Measurements from ENCODE around the gene FSTL4.
A peak's percentile ranks its signal among the peaks of the same experiment; 100 is the strongest.
"Not testable (repeated sequence)": the region's sequence is repeated elsewhere in the genome, so short reads cannot be mapped to it uniquely, and the experiment has no call there.

Gene FSTL4

DNA sequence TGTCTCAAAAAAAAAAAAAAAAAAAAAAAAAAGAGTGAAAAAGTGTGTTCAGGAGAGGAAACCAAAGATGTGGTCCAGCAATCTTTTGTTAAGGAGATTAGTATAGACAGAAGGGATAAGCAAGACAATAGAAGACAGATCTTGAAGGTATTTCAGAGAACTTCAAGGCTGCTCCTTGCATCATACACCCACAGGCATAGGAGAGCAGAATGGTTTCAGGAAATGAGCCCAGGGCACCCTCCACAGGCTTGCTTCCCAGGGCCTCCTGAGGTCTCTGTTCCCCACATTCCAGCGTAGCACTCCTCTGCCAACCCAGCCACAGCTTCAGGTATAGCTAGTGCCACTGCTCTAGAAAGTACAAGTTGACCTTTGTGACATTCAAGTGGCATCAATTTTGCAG is 65.8 kb downstream of the FSTL4 start:
- DNase-seq, result no peak

DNA sequence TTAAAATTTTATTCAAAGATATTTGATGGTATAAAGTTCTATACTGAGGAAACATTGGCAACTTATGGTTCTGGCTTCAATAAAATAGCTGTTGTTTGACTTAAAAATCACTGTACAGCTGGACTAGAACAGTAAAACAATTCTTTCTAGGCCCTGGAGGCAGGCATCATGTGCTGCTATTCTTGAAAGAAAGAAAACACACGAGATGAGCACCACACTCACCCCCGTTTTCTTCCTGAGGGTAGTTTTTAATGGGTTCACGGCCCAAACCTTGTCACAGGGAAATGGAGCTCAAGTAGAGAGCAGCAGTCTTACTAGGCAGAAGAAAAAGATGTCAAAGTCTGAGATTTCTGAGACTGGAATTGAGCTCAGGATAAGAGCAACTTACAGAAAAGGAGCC is 68.0 kb downstream of the FSTL4 start:
- DNase-seq, result no peak

DNA sequence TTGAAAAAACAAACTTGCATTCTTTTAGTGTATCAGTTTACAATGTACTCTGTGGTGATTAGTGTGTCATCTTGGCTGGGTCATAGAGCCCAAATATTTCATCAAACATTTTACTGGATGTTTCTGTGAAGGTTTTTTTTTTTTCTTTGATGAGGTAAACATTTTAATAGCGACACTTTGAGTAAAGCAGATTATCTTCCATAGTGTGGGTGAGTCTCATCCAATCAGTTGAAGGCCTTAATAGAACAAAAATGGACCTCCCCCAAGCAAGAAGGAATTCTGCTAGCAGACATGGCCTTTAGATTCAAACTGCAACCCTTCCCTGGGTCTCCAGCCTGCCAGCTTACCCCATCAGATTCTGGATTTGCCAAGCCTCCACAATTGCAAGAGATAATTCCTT is 72.5 kb downstream of the FSTL4 start:
- no peak for DNase-seq

DNA sequence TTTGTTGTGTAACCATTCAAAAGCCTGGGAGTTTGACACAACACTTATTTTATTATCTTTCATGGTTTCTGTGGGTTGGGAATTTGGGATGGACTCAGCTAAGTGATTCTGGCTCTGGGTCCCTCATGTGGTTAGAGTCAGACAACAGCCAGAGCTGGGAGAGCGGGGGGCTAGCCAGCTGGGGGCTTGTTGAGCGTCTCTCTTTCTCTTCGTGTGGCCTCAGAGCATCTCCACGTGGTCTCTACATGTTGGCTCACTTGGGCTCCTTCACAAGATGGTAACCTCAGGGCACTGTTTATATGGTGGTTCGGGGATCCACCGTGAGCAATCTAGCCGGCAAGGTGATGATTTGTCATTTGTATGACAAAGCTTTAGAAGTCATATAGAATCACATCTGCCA is 73.6 kb downstream of the FSTL4 start:
- DNase-seq, result no peak

DNA sequence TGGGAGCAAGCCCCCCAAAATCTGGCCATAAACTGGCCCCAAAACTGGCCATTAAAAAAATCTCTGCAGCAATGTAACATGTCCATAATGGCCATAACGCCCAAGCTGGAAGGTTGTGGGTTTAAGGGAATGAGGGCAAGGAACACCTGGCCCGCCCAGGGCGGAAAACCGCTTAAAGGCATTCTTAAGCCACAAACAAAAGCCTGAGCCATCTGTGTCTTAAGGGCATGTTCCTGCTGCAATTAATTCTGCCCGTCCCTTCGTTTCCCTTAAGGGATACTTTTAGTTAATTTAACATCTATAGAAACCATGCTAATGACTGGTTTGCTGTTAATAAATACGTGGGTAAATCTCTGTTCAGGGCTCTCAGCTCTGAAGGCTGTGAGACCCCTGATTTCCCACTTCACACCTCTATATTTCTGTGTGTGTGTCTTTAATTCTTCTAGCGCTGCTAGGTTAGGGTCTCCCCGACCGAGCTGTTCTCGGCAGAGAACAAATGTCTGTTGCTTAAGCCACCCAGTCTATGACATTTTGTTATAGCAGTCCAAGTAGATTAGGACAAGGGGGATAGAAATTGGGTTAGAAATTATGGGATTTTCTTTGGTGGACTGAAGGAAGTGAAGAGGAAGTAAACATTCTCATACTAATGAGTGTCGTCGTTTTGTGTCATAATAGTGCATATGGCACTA is 77.0 kb downstream of the FSTL4 start:
- DNase-seq, result not testable (repeated sequence)

DNA sequence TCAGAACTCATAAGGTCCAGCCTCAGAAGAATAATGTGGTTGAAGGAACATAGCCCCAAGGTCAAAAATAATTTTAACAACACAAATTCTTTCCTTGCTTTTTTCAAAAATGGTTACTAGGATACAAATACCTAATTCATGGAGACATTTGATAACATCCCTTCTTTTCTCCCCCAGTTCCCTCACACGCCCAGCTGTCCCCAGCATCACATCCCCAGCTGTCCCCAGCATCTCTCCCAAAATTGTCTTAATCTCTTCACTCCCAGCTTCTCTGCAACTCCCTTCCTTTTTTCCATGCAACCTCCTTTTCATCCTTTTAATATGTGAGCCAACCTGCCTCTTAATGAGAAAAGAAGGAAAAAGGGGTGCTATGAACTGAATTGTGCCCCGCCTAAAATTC is 77.8 kb downstream of the FSTL4 start:
- no peak for DNase-seq

DNA sequence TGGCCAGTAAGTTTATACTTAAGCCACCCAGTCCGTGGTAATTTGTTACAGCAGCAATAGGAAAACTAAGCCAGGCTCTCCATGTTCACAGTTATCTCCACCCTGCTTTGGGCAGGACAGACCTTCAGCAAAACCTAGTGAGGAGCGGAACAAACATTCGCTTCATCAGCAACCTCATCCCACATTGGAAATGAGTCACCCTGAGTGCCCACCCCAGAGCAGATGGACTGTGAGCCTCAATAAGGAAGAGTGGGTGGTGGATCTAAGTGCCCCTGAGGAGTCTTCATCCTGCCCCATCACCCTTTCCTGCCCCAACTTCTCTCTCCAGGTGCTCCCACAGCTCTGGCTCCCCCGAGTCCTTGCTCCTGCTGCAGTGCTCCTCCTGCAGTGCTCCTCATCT is 78.8 kb downstream of the FSTL4 start:
- DNase-seq, result no peak

DNA sequence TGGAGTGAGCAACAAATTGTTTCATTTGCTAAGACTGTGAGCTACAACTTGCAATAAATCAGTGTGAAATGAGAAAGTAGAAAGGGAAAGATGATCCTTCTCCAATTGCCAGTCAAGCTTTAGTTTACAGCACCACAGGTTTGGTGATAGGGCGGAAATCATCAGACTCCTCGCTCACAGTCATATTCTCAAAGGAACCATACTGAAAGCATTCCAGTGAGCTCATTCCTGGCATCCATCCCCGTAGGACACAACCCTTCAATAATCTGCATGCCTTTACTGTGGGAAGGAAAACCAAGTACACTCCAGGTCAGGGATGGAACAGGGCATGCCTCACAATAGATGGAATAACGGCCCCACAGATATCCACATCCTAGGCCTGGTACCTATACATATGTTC is 80.7 kb downstream of the FSTL4 start:
- DNase-seq, result peak; percentile 57

DNA sequence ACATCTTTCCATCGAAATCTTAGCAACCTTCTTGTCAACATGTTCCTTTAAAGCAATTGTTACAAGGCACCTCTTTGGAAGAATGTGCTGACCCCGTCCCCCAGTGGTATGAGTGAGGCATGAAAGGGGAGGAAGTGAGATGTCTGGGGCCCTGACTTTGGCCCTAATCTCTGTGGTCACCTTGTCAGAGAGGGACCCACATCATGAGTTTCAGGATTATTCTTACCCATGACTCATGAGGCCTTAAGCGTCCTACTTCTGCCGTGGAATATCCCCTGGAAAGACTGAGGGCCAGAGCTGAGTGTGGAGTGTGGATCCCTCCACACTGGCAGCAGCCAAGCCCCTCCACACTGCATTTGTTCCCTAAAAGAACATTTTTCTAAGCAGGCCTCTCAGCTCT is 81.2 kb downstream of the FSTL4 start:
- no peak for DNase-seq

DNA sequence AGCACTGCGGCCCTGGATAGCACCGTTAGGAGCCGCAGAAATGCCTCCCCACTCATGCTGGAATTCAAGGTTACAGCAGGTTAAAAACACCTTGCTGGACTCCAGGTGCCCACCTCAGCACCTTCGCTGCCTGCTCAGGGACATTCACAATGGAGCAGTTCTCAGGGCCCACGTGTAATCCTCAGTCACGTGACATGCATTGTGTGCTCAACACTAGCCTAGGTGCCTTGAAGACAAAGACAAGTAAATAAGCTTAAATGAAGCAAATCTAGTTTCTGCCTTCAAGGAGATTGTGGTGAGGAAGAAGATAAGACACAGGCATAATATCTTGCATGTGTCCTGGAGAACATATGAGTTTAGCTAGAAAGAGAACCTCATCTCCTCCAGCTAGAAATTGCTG is 82.1 kb downstream of the FSTL4 start:
- no peak for DNase-seq

DNA sequence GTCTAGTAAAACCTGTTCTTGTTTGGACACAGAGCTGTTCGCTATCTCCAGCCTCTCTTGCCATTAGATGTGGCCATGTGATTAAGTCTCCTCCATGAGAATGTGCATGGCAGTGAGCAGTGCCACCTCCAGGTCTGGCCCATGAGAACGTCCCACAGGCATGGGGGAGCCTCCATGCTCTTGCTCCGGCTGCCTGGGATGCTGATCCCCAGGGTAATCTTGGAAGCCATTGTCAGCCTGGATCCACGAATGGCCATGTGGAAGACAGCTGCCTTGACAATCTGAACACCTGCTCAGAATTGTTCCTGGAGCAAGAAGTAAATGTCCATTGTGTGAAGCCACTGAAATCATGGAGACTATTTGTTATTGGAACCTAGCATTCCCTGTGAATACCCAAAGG is 83.5 kb downstream of the FSTL4 start:
- DNase-seq, result no peak

DNA sequence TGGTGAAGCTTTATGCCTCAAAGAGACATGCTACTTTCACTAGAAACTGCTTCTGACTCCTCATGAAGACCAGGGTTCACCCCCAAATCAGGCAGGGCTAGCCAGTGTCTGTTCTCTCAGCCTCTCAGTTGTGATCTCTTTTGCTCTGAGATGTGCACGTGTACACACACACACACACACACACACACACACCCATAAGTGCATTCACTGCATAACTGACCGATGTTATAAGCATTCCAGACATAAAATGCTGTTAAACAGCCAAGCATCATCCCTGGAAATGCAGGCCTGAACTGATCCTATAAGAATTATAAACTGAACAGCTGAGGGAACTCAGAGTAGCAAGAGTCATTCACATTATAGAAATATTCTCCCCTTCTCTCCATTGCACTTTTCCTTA is 85.0 kb downstream of the FSTL4 start:
- peak; percentile 67 for DNase-seq

DNA sequence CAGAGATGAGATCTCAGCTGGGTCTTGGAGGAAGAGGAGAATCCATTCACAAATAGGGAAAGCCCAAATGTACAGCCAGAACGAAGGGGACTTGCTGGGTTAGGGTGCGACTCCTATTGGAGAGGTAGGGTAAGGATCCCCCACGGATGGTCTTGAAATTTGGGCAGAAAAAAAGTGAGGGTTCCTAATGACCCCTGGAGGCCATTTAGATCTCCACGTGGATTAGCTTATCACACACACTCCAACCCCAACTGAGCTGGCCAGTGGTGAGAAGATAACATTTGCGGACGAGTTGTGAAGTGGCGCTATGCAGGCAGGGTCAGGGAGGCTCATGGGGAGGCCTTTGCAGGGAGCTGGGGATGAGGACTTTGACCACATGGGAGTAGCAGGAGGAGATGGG is 86.0 kb downstream of the FSTL4 start:
- no peak for DNase-seq

DNA sequence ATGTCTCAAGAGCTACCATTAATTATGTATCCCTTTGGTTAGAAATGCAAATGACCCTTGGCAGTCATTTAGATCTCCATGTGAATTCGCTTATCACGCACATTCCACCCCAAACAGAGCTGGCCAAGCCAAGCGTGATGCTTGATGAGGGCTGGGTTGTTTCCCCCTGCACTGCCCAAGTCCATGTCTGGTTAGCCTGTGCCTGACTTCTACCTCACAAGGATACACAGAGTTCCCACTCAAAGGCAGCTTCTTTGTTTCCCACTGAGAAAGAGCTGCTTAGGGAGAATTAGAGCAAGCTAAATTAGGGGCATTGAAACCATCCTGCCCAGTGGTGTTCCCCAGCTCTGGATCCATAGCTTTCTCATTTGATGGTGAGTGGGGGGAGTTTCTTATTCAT is 87.2 kb downstream of the FSTL4 start:
- DNase-seq, result no peak

DNA sequence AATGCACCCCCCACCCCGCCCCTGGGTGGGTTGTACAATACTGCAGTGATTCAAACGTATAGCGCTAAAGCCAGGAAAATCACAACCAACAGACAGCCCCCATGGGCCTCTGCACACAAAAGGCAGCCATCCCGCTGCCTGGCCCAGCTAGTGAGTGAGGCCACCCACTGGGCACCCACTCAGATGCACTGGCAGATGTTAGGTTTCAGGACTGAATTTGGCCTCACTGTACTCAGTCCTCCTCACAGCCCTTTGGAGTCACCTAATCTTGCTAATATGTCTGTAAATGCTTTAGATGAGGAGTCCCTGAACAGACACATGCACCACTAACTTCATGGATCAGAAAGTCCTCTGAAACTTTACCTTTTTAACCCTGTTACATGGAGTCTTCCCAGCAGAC is 87.7 kb downstream of the FSTL4 start:
- no peak for DNase-seq

DNA sequence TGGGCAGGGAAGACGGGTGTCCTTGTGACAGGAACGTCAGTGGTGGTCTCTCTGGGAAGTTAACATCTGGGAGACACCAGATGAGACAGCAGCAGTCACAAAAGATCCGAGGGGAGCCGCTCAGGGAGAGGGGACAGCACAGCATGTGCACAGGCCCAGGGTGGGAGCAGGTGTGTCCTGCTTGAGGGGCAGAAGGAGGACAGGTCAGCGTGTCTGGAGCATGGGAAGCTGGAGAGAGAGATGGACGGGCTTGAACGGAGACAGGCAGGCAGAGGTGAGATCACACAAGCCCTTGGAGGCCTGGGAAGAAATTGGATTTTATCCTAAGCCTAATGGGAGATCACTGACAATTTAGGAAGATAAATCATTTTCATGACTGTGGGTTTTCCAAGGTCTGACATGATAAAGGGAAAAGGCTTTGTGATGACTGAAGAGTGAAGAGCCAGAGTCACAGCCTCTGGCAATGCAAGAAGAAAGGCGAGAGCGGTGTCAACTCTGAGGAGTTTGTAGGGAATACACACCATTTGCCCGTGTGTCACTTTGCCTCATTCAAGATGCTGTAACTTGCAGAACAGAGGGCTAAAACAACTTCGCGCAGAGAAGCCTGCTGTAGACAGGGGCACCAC is 88.3 kb downstream of the FSTL4 start:
- no peak for DNase-seq

DNA sequence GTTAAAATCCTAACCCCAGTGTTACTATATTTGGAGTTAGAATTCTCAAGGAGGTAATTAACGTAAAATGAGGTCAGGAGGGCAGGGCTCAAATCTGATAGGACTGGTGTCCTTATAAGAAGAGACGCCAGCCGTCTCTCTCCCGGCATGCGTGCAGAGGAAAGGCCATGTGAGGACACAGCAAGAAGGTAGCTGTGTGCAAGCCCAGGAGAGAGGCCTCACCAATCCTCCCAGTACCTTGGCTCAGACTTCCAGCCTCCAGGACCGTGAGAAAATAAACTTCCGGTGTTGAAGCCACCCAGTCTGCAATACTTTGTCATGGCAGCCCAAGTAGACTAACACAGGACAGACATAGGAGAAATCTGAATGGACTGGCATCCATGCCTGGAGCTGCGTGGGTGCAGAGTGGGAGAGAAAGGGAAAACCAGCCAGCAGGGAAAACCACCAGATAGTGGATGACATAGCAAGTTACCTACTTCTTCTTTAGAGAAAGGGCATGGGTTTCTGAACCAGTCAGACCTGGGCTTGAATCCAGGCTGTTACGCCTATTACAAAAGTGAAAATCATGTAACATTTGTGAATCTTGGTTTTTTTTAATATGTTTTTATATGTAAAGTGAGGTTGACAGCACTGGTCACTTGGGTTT is 89.2 kb downstream of the FSTL4 start:
- DNase-seq, result no peak

DNA sequence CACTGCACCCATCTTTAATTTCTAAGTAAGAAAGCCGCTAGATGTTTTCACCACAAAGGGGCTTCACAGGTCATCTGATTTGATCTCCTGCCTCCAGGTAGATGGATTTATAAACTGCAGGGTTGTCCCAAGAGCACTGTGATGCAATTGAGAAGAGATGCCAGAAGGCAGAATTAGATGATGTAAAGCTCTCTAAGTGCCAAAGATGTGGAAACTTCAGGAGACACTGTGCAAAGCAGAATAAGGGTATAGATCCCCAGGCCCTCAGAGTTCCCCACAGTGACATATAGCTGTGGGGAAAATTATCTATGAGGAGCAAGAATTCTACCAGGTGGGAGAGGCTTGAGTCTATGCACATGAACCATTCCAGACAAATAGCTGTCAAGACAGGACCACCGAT is 90.5 kb downstream of the FSTL4 start:
- no peak for DNase-seq

DNA sequence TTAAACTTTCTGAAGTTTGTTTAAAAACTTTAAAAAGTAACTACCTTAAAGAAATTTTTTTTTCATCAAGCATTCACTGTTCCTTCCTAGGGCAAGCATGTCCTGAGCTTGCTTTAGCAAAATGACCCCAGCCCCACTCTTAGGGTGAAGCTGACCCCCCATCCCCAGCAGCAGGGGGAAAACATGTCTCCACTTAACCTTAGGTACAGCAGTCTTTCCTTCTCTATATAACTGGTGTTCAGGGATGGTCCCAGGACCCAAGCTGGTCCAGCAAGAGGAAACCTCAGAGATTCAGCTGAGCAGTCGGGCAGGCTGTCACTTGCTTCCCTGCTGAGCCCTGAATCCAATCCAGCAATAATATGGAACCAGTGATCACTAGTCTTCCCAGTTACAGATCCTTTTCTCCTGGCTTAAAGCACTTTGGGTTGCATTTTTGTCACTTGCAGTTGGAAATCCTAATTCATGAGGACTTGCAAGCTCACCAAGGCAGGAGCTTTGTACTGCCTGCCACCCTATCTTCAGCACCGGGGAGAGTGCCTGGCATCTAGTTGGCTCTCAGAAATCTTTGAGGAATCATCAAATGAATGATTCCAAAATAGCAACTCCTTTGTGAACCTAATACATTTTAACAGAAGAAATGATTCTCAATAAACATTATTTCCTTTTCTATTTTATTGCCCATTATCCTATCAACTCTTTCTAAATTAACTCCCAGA is 91.2 kb downstream of the FSTL4 start:
- DNase-seq, result no peak

DNA sequence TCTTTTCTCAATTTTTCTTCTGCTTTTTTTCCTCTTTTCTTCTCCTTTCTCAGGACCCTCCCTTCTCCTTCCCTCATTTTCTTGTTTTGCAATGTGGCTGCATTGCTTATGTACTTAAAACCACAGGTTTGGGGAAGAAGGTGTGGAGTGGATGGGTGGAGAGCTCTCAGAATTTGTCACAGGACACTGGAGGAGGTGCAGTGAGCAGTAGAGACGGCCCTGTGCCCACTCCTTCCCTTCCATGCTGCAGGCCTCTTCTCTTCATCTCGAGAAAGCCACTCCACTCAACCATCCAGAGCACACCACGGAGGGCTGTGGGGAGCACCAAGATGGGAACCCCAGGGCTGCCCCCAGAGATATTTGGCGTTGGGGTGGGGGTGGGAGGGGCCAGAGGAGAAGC is 92.3 kb downstream of the FSTL4 start:
- no peak for DNase-seq

DNA sequence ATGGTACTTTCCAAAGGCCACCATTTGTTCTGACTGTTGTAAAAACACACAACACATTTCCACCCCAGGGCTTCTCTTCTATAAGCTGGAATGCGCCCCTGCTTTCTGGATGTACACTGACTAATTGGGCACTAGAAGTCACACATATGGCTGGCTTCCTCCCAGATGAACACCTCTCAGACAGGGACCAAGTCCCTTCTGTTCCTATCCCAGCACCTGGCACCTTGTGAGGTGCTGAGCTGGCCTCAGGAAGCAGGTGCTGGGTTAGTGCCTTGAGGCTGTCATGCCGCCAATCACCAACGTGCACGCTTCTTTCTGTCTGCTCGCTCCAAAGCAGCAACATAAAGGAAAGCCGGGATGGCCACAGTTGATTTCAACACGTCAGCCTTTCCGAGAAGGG is 93.2 kb downstream of the FSTL4 start:
- DNase-seq, result no peak

DNA sequence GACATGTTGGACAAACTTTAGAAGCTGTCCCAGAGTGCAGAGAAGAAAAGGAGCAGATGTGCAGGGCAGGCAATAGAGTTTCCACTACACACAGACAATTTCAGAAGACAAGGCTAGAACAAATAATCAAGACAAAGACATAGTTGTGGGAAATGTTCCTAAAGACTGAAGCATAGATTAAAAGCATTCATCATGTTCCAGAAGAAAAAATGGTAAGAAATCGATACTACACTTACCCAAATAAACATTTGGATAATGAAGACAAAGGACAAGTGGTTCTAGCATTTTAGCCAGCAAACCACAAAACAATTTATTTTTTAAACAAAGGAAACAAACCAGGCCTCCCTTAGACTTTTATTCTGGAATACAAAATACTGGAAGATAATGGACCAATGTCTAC is 97.9 kb downstream of the FSTL4 start:
- no peak for DNase-seq

DNA sequence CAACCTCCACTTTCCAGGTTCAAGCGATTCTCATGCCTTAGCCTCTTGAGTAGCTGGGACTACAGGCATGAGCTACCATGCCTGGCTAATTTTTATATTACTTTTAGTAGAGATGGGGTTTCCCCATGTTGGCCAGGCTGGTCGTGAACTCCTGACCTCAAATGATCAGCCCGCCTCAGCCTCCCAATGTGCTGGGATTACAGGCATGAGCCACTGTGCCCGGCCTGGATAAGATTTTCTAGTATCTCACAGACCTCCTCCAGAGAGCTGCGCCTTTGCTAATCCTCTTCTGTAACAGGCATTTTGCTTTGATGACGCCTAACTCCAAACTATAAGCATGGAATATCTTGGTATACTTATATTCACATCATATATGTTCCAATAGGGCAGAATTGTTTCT is 99.4 kb downstream of the FSTL4 start:
- DNase-seq, result no peak

DNA sequence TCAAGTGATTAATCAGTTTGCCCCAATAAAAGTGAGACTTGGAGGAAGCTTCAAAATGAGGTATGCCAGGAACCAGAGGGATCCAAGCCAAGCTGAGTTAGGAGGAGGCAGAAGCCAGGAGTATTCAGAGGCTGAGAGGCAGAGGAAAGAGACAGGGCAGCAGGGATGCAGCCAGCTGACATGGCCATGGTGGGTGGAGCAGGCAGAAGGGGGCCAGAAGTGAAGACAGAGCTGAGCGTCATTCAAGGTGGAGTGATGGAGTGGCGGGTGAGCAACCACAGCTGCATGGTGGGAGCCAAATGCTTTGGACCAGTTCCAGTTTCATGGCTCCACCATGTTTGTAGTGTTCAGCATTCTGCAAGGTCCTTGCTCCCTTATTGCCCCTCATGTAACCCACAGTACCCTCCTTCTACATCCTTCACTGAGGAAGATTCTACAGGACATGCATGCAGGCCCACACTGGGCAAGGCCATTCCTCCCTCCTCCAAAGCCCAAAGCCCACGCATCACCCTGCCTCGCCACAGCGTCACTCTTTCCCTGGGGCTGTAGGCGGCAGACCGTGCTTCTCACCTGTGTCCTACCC is 100.6 kb downstream of the FSTL4 start:
- no peak for DNase-seq
